Panc1 (cell line): ENCODE data around the gene PCIF1. TPM values are rescaled to one million over a fixed set of nuclear protein-coding genes. Genes with fewer than 3 reads are reported as not detected.

ENCODE experiments used
- ATAC-seq: fragments of 200-7000 bp; cut with Tn5 transposase; 2 replicates; pipeline ENCODE4 v1.9.1; 2020; ENCODE audit warnings: mild to moderate bottlenecking, moderate library complexity
- BruUV-seq: library from RNA; stranded (reverse); fragments of 400-500 nt; replicated peaks from 2 replicates; lab custom pipeline; 2021; lab: Mats Ljungman, UMichigan
- CTCF ChIA-PET: fragments of 300-600 bp; sonication (Branson Sonifier 250); formaldehyde crosslinking; loops from one replicate; lab custom pipeline; 2022; ENCODE audit warnings: antibody characterized with exemption; lab: Charles Lee
- POLR2A ChIA-PET: fragments of 300-600 bp; sonication (Branson Sonifier 250); formaldehyde crosslinking; loops from one replicate; lab custom pipeline; 2022; ENCODE audit warnings: antibody characterized with exemption; lab: Charles Lee
- DNase-seq: peaks from one replicate; pipeline ENCODE4 v3.0.0-alpha.2; 2010; ENCODE audit warnings: low read depth, low spot score
- H3K27ac ChIP-seq: 2 replicates; pipeline ENCODE4 v1.5.1; 2011; ENCODE audit warnings: mild to moderate bottlenecking, low read length, inconsistent platforms
- H3K27me3 ChIP-seq: fragments of 200-500 bp; sonication (Bioruptor generic); 2 replicates; pipeline ENCODE4 v1.6.0; 2014; ENCODE audit warnings: low read length, inconsistent platforms; ENCODE audit not compliant: control insufficient read depth, insufficient read depth
- H3K36me3 ChIP-seq: fragments of 200-500 bp; sonication (Bioruptor generic); 2 replicates; pipeline ENCODE4 v1.5.1; 2014; ENCODE audit warnings: inconsistent platforms, mild to moderate bottlenecking, low read length, moderate library complexity; ENCODE audit not compliant: control insufficient read depth, insufficient read depth
- H3K4me1 ChIP-seq: 2 replicates; pipeline ENCODE4 v1.5.1; 2011; ENCODE audit warnings: inconsistent platforms, mild to moderate bottlenecking, low read length, moderate library complexity; ENCODE audit not compliant: control insufficient read depth, insufficient read depth
- H3K4me3 ChIP-seq, 2 experiments: 2 replicates each; pipeline ENCODE4 v1.5.1; 2011 to 2012; ENCODE audit warnings: low read depth in 2 of 2, low read length in 2 of 2, mild to moderate bottlenecking in 2 of 2, inconsistent platforms in 1 of 2, moderate library complexity in 1 of 2
- H3K9me3 ChIP-seq: fragments of 200-500 bp; sonication (Bioruptor generic); 2 replicates; pipeline ENCODE4 v1.5.1; 2014; ENCODE audit warnings: low read depth, mild to moderate bottlenecking, inconsistent platforms, low read length, moderate library complexity; ENCODE audit not compliant: control insufficient read depth, insufficient read depth
- POLR2AphosphoS5 ChIP-seq: IDR thresholded peaks from 2 replicates; pipeline ENCODE4 v1.6.1; 2012; ENCODE audit warnings: mild to moderate bottlenecking, low read depth, low read length, moderate library complexity
- SIN3A ChIP-seq: IDR thresholded peaks from 2 replicates; pipeline ENCODE4 v1.6.1; 2012; ENCODE audit warnings: low read depth, mild to moderate bottlenecking, low read length, moderate library complexity, borderline replicate concordance; ENCODE audit not compliant: insufficient read depth
- TCF7L2 ChIP-seq: IDR thresholded peaks from 2 replicates; pipeline ENCODE4 v1.6.1; 2011; ENCODE audit warnings: mild to moderate bottlenecking, low read depth, low read length, inconsistent platforms
- in situ Hi-C: cut with HindIII; loops from 2 replicates; pipeline ENCODE4 v1.10.0; 2016; ENCODE audit warnings: low sequenced_read_pairs, low pct_unique_long_range_greater_than_20kb
- intact Hi-C: fragments of 100-400 bp; cut with micrococcal nuclease; formaldehyde crosslinking; loops from one replicate; pipeline ENCODE4 v1.10.0; 2022; ENCODE audit not compliant: unreplicated experiment
- total RNA-seq: library from RNA; stranded (reverse); gene quantifications from one replicate; pipeline ENCODE4 v1.2.1, GENCODE V29; 2021; ENCODE audit not compliant: unreplicated experiment
- TF ChIP-seq, protein P1 (sequence below): fragments of 450-650 bp; IDR thresholded peaks from 2 replicates; pipeline ENCODE4 v1.5.1; 2017; ENCODE audit warnings: mild to moderate bottlenecking
- TF ChIP-seq, protein P2 (sequence below), 2 experiments: IDR thresholded peaks; 2 replicates each; pipeline ENCODE4 v1.6.1; 2011 to 2012; ENCODE audit warnings: low read depth in 2 of 2, control low read depth in 1 of 2, low read length in 1 of 2, mild to moderate bottlenecking in 1 of 2, moderate library complexity in 1 of 2; ENCODE audit not compliant: insufficient read depth in 1 of 2

Gene PCIF1
- total RNA-seq, 1 experiment from 2014 or later = 24.6 TPM

DNA sequence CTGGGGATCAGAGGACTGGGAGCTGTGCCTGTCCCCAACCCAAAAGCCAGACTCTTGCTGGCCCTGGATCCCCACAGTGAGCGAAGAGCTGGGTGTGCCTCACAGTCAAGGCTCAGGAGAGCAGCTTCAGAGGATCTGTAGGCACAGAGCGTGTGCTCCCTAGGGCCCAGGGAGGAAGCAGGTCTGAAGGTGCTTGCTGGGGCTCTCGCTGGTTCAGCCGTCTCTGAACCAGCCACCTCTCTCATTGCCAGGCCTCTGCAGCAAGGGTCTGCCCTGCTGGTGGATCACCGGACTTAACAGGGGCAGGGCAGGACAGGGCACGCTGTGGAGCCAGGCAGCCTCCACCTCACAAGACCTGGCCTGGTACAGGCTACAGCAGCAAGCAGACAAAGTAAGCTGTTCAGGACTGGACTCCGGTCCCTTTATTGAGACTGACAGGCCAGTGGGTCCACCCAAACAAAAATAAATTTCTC, 13.8 kb downstream of the PCIF1 start:
- in situ Hi-C loops = no loop called here
- H3K4me1 ChIP-seq = no peaks in the 10 kb centered on the region
- TF ChIP-seq, protein P1, sequence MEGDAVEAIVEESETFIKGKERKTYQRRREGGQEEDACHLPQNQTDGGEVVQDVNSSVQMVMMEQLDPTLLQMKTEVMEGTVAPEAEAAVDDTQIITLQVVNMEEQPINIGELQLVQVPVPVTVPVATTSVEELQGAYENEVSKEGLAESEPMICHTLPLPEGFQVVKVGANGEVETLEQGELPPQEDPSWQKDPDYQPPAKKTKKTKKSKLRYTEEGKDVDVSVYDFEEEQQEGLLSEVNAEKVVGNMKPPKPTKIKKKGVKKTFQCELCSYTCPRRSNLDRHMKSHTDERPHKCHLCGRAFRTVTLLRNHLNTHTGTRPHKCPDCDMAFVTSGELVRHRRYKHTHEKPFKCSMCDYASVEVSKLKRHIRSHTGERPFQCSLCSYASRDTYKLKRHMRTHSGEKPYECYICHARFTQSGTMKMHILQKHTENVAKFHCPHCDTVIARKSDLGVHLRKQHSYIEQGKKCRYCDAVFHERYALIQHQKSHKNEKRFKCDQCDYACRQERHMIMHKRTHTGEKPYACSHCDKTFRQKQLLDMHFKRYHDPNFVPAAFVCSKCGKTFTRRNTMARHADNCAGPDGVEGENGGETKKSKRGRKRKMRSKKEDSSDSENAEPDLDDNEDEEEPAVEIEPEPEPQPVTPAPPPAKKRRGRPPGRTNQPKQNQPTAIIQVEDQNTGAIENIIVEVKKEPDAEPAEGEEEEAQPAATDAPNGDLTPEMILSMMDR = no peak
- TF ChIP-seq POLR2AphosphoS5 = no peak
- no peak for TF ChIP-seq SIN3A
- TF ChIP-seq, protein P2, sequence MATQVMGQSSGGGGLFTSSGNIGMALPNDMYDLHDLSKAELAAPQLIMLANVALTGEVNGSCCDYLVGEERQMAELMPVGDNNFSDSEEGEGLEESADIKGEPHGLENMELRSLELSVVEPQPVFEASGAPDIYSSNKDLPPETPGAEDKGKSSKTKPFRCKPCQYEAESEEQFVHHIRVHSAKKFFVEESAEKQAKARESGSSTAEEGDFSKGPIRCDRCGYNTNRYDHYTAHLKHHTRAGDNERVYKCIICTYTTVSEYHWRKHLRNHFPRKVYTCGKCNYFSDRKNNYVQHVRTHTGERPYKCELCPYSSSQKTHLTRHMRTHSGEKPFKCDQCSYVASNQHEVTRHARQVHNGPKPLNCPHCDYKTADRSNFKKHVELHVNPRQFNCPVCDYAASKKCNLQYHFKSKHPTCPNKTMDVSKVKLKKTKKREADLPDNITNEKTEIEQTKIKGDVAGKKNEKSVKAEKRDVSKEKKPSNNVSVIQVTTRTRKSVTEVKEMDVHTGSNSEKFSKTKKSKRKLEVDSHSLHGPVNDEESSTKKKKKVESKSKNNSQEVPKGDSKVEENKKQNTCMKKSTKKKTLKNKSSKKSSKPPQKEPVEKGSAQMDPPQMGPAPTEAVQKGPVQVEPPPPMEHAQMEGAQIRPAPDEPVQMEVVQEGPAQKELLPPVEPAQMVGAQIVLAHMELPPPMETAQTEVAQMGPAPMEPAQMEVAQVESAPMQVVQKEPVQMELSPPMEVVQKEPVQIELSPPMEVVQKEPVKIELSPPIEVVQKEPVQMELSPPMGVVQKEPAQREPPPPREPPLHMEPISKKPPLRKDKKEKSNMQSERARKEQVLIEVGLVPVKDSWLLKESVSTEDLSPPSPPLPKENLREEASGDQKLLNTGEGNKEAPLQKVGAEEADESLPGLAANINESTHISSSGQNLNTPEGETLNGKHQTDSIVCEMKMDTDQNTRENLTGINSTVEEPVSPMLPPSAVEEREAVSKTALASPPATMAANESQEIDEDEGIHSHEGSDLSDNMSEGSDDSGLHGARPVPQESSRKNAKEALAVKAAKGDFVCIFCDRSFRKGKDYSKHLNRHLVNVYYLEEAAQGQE (IDR thresholded peaks at IDR 0.05; ENCODE audit: insufficient read depth in 1 of 2, low read depth in 2 of 2, low read length in 1 of 2) = no peak
- TF ChIP-seq TCF7L2 = no peak
- intact Hi-C loops = no loop called here
- no TSS peak for BruUV-seq
- no peaks in the 10 kb centered on the region for H3K27me3 ChIP-seq
- ATAC-seq = peak; percentile 29
- H3K27ac ChIP-seq = no peak overlapping the region
- H3K36me3 ChIP-seq = peaks cover 5% of the 10 kb centered on the region
- CTCF ChIA-PET = no interaction called here
- no peaks in the 10 kb centered on the region for H3K9me3 ChIP-seq
- no peak overlapping the region for H3K4me3 ChIP-seq
- POLR2A ChIA-PET = no interaction called here
- DNase-seq = no peak

GRCh38 chr20:45948742-45949541, 14.5 kb downstream of the PCIF1 start:
- intact Hi-C loops = no loop called here
- Histone ChIP-seq H3K4me3 (no peak overlapping the region), H3K4me1 (no peaks in the 10 kb centered on the region), H3K27me3 (no peaks in the 10 kb centered on the region), H3K27ac (no peak overlapping the region), H3K9me3 (no peaks in the 10 kb centered on the region), H3K36me3 (peaks cover 5% of the 10 kb centered on the region)
- CTCF ChIA-PET = no interaction called here
- TF ChIP-seq POLR2AphosphoS5 (peak; percentile 34; the same call in 1 of the 2 replicates), SIN3A (no peak)
- TF ChIP-seq, protein P1 = no peak
- ATAC-seq (peak; percentile 7; the same call in 1 of the 2 replicates), DNase-seq (no peak)
- POLR2A ChIA-PET = no interaction called here
- in situ Hi-C loops = no loop called here
- no TSS peak for BruUV-seq
